Hepatocyte (in vitro differentiated cells): Measurements from ENCODE around the gene SYT2. TPM values are rescaled to one million over a fixed set of nuclear protein-coding genes. Genes with fewer than 3 reads are reported as not detected.

Experiments used
- DNase-seq: peaks from one replicate; pipeline ENCODE4 v3.0.0-alpha.2; 2016; ENCODE audit warnings: low spot score
- H2AFZ ChIP-seq: fragments of 200-600 bp; sonication (generic); 2 replicates; pipeline ENCODE4 v1.6.0; 2016; ENCODE audit warnings: antibody characterized with exemption, mild to moderate bottlenecking
- H3K27ac ChIP-seq: fragments of 200-600 bp; sonication (generic); 2 replicates; pipeline ENCODE4 v1.5.1; 2016; ENCODE audit warnings: mild to moderate bottlenecking
- H3K27me3 ChIP-seq: fragments of 200-600 bp; sonication (generic); 2 replicates; pipeline ENCODE4 v1.6.1; 2016
- H3K36me3 ChIP-seq: fragments of 200-600 bp; sonication (generic); replicated peaks from 2 replicates; pipeline ENCODE4 v1.5.1; 2016; ENCODE audit warnings: low read depth; ENCODE audit not compliant: insufficient read depth
- H3K4me1 ChIP-seq: fragments of 200-600 bp; sonication (generic); 2 replicates; pipeline ENCODE4 v1.5.1; 2016; ENCODE audit warnings: mild to moderate bottlenecking, moderate library complexity; ENCODE audit not compliant: insufficient read depth
- H3K4me2 ChIP-seq: fragments of 200-600 bp; sonication (generic); 2 replicates; pipeline ENCODE4 v1.6.0; 2016
- H3K4me3 ChIP-seq: fragments of 200-600 bp; sonication (generic); 2 replicates; pipeline ENCODE4 v1.5.1; 2016; ENCODE audit warnings: mild to moderate bottlenecking
- H3K79me2 ChIP-seq: fragments of 200-600 bp; sonication (generic); 2 replicates; pipeline ENCODE4 v1.6.0; 2017; ENCODE audit warnings: mild to moderate bottlenecking
- H3K9me2 ChIP-seq: fragments of 200-600 bp; sonication (generic); replicated peaks from 2 replicates; pipeline ENCODE4 v1.6.0; 2017; ENCODE audit warnings: mild to moderate bottlenecking; ENCODE audit not compliant: insufficient read depth
- H3K9me3 ChIP-seq: fragments of 200-600 bp; sonication (generic); 2 replicates; pipeline ENCODE4 v1.5.1; 2016; ENCODE audit warnings: low read depth, mild to moderate bottlenecking
- H4K20me1 ChIP-seq: fragments of 200-600 bp; sonication (generic); 2 replicates; pipeline ENCODE4 v1.6.0; 2016; ENCODE audit warnings: mild to moderate bottlenecking; ENCODE audit not compliant: insufficient read depth, poor library complexity, severe bottlenecking
- CTCF ChIP-seq: fragments of 200-600 bp; sonication (generic); IDR thresholded peaks from 2 replicates; pipeline ENCODE4 v1.5.1; 2016; ENCODE audit warnings: antibody characterized with exemption, mild to moderate bottlenecking; ENCODE audit not compliant: poor library complexity
- EZH2 ChIP-seq: fragments of 200-600 bp; sonication (generic); IDR thresholded peaks from 2 replicates; pipeline ENCODE4 v1.6.1; 2016; ENCODE audit warnings: antibody characterized with exemption, mild to moderate bottlenecking, borderline replicate concordance
- EZH2phosphoT487 ChIP-seq: fragments of 200-600 bp; sonication (generic); IDR thresholded peaks from one replicate; pipeline ENCODE4 v1.6.1; 2018; ENCODE audit warnings: antibody characterized with exemption, mild to moderate bottlenecking, low read depth, moderate library complexity; ENCODE audit not compliant: unreplicated experiment, severe bottlenecking
- WGBS: methylation state at CpG from one replicate; pipeline ENCODE4 v1.1.6; 2016; ENCODE audit warnings: low lambda C conversion rate; ENCODE audit errors: missing lambda C conversion rate; 5-methylcytosine and 5-hydroxymethylcytosine counted together
- polyA plus RNA-seq: library from polyadenylated mRNA; unstranded; fragments of >200 nt; fragmentation: Nextera tagmentation; extraction: Ambion mirVana; gene quantifications from 2 replicates; pipeline ENCODE4 v1.2.1, GENCODE V29; 2016
- total RNA-seq: library from RNA; depleted of rRNA; stranded (reverse); fragments of >200 nt; gene quantifications from 2 replicates; pipeline ENCODE4 v1.2.3, GENCODE V29; 2014

SYT2 gene
- total and polyA plus RNA-seq, 2 experiments from 2014 or later, result 0.81 to 0.90 TPM

GRCh38 chr1:202659541-202659940 is 50.7 kb downstream of the SYT2 start:
- H3K79me2 ChIP-seq, result no peaks in the 10 kb centered on the region
- H3K9me3 ChIP-seq, result no peaks in the 10 kb centered on the region
- H3K27ac ChIP-seq, result no peak overlapping the region
- H3K4me2 ChIP-seq, result no peak overlapping the region
- peaks cover 32% of the 10 kb centered on the region for H3K27me3 ChIP-seq
- H3K36me3 ChIP-seq, result no peaks in the 10 kb centered on the region
- no peaks in the 10 kb centered on the region for H3K9me2 ChIP-seq
- no peaks in the 10 kb centered on the region for H3K4me1 ChIP-seq
- no peak overlapping the region for H3K4me3 ChIP-seq
- TF ChIP-seq CTCF, result no peak
- no peak for TF ChIP-seq EZH2phosphoT487
- no peak for TF ChIP-seq EZH2
- DNase-seq, result no peak
- H2AFZ ChIP-seq, result no peak overlapping the region
- 71% methylated on average over 6 of the region's 6 CpGs for WGBS
- no peaks in the 10 kb centered on the region for H4K20me1 ChIP-seq

DNA sequence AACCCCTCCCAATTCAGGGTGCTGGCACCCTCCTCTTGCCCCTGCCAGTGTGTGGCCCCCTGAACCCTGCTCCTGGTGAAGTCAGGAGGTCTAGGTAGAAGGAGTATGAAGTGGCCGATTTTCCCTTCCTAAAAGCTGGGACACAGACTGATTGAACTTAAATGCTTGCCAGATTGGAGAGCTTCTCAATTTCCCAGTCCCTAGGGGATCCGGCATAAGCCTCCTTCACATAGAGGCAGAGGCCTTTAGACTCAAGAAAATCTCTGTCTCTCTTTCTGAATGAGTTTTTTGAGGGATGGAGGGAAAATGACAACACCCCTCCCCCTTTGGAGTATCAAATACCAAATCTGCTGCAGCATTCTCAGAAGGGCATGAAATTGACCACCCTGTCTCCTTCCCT is 51.5 kb downstream of the SYT2 start:
- WGBS, result 65% methylated on average over 2 of the region's 2 CpGs
- DNase-seq, result no peak
- no peak overlapping the region for H2AFZ ChIP-seq
- no peak overlapping the region for H3K4me3 ChIP-seq
- H3K9me2 ChIP-seq, result no peaks in the 10 kb centered on the region
- no peaks in the 10 kb centered on the region for H3K9me3 ChIP-seq
- no peaks in the 10 kb centered on the region for H4K20me1 ChIP-seq
- no peak overlapping the region for H3K4me2 ChIP-seq
- H3K27ac ChIP-seq, result no peak overlapping the region
- peaks cover 30% of the 10 kb centered on the region for H3K27me3 ChIP-seq
- no peaks in the 10 kb centered on the region for H3K36me3 ChIP-seq
- no peaks in the 10 kb centered on the region for H3K4me1 ChIP-seq
- TF ChIP-seq EZH2, result no peak
- no peak for TF ChIP-seq CTCF
- no peak for TF ChIP-seq EZH2phosphoT487
- no peaks in the 10 kb centered on the region for H3K79me2 ChIP-seq

DNA sequence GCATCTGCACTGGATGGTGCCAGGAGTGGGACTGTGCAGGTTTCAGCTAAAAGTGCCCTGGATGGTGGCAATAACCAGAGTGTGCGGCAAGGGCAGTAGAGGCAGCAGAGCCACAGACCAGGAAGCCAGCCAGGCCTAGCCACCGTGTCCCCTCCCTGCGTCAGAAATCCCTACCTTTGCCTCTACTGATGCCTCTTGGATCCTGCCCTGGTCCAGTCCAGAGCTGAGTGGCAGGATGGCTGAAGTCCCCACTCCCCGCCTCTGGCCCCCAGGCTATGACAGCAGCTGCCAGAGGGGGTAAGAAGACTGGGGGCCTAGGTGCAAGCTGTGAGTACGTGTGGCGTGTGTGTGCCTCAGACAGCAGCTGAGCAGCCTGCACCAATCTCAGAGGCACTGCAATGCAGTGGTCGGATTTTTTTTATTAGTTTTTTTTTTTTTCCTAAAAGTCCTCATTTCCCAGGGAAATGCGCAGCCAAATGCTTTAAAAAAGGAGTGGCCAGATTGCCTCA is 51.9 kb downstream of the SYT2 start:
- Histone ChIP-seq H4K20me1 (no peaks in the 10 kb centered on the region), H3K79me2 (no peaks in the 10 kb centered on the region), H3K4me3 (no peak overlapping the region), H2AFZ (no peak overlapping the region), H3K4me2 (no peak overlapping the region), H3K9me2 (no peaks in the 10 kb centered on the region), H3K4me1 (no peaks in the 10 kb centered on the region), H3K9me3 (no peaks in the 10 kb centered on the region), H3K27me3 (peaks cover 26% of the 10 kb centered on the region), H3K36me3 (no peaks in the 10 kb centered on the region), H3K27ac (no peak overlapping the region)
- TF ChIP-seq EZH2 (no peak), CTCF (no peak)
- WGBS, result 76% methylated on average over 8 of the region's 8 CpGs
- no peak for DNase-seq
